Trophoblast cell (in vitro differentiated cells and primary cell): ENCODE measurements around the gene GALNT16.

Source experiments
- DNase-seq, 2 donors: peaks; one replicate each; pipeline ENCODE4 v3.0.0-alpha.2; 2016
- H2AFZ ChIP-seq: 2 replicates; pipeline ENCODE4 v1.6.1; 2013; ENCODE audit warnings: low read length, moderate library complexity, mild to moderate bottlenecking; ENCODE audit not compliant: insufficient read depth, poor library complexity
- H2AK5ac ChIP-seq: 2 replicates; pipeline ENCODE4 v1.6.1; 2013; ENCODE audit warnings: mild to moderate bottlenecking, low read length
- H2BK120ac ChIP-seq: 2 replicates; pipeline ENCODE4 v1.6.1; 2013; ENCODE audit warnings: low read length, mild to moderate bottlenecking, moderate library complexity; ENCODE audit not compliant: insufficient read depth, poor library complexity
- H2BK12ac ChIP-seq: 2 replicates; pipeline ENCODE4 v1.6.1; 2013; ENCODE audit warnings: mild to moderate bottlenecking, low read length, moderate library complexity
- H2BK5ac ChIP-seq: 2 replicates; pipeline ENCODE4 v1.6.1; 2013; ENCODE audit warnings: low read length, low read depth, moderate library complexity, mild to moderate bottlenecking; ENCODE audit not compliant: poor library complexity
- H3K14ac ChIP-seq: 2 replicates; pipeline ENCODE4 v1.6.1; 2013; ENCODE audit warnings: mild to moderate bottlenecking, low read length
- H3K18ac ChIP-seq: 2 replicates; pipeline ENCODE4 v1.6.1; 2013; ENCODE audit warnings: mild to moderate bottlenecking, low read length
- H3K23ac ChIP-seq: 2 replicates; pipeline ENCODE4 v1.6.1; 2013; ENCODE audit warnings: low read length
- H3K27ac ChIP-seq: 2 replicates; pipeline ENCODE4 v1.5.1; 2013; ENCODE audit warnings: low read depth, mild to moderate bottlenecking, inconsistent platforms, low read length, moderate library complexity
- H3K27me3 ChIP-seq: 2 replicates; pipeline ENCODE4 v1.6.1; 2013; ENCODE audit warnings: inconsistent platforms, mild to moderate bottlenecking, low read length, moderate library complexity; ENCODE audit not compliant: insufficient read depth
- H3K36me3 ChIP-seq, 2 experiments: 1 replicate in 1 of 2; 2 replicates in 1 of 2; pipeline ENCODE4 v1.6.1; 2013; ENCODE audit warnings: low read length in 2 of 2, mild to moderate bottlenecking in 2 of 2, moderate library complexity in 1 of 2; ENCODE audit not compliant: insufficient read depth in 2 of 2, control insufficient read depth in 1 of 2
- H3K4ac ChIP-seq: 2 replicates; pipeline ENCODE4 v1.6.1; 2013; ENCODE audit warnings: low read depth, mild to moderate bottlenecking, low read length, moderate library complexity
- H3K4me1 ChIP-seq, 2 experiments: 1 replicate in 1 of 2; 2 replicates in 1 of 2; pipeline ENCODE4 v1.6.1; 2013; ENCODE audit warnings: low read length in 2 of 2, mild to moderate bottlenecking in 2 of 2, moderate library complexity in 1 of 2; ENCODE audit not compliant: insufficient read depth in 2 of 2, control insufficient read depth in 1 of 2
- H3K4me2 ChIP-seq: 2 replicates; pipeline ENCODE4 v1.6.1; 2013; ENCODE audit warnings: inconsistent platforms, mild to moderate bottlenecking, low read length, moderate library complexity
- H3K4me3 ChIP-seq: 2 replicates; pipeline ENCODE4 v1.5.1; 2013; ENCODE audit warnings: mild to moderate bottlenecking, low read depth, low read length, inconsistent platforms
- H3K79me1 ChIP-seq: one replicate; pipeline ENCODE4 v1.6.1; 2013; ENCODE audit warnings: low read length
- H3K79me2 ChIP-seq: 2 replicates; pipeline ENCODE4 v1.6.1; 2013; ENCODE audit warnings: low read length, mild to moderate bottlenecking; ENCODE audit not compliant: control insufficient read depth, insufficient read depth, poor library complexity
- H3K9ac ChIP-seq: 2 replicates; pipeline ENCODE4 v1.6.1; 2013; ENCODE audit warnings: mild to moderate bottlenecking, low read length
- H3K9me3 ChIP-seq: 2 replicates; pipeline ENCODE4 v1.6.1; 2013; ENCODE audit warnings: low read depth, mild to moderate bottlenecking, control low read depth, inconsistent platforms, low read length; ENCODE audit not compliant: insufficient read depth
- H4K12ac ChIP-seq: 2 replicates; pipeline ENCODE4 v1.6.1; 2013; ENCODE audit warnings: low read depth, mild to moderate bottlenecking, low read length, moderate library complexity
- H4K8ac ChIP-seq: 2 replicates; pipeline ENCODE4 v1.6.1; 2013; ENCODE audit warnings: low read depth, mild to moderate bottlenecking, low read length, moderate library complexity
- H4K91ac ChIP-seq: one replicate; pipeline ENCODE4 v1.6.1; 2013; ENCODE audit warnings: low read depth, mild to moderate bottlenecking, low read length, moderate library complexity
- WGBS: extraction: QIAGEN DNeasy Blood & Tissue Kit; methylation state at CpG from one replicate; pipeline ENCODE4 v1.1.7; 2013; ENCODE audit warnings: missing lambda C conversion rate; ENCODE audit not compliant: insufficient read length, insufficient coverage; ENCODE audit errors: extremely low coverage; 5-methylcytosine and 5-hydroxymethylcytosine counted together

GALNT16 gene

GRCh38 chr14:69324341-69324931 lies 64.5 kb downstream of the GALNT16 start:
- no peak overlapping the region for H3K18ac ChIP-seq

GRCh38 chr14:69325086-69325485 lies 65.1 kb downstream of the GALNT16 start:
- Histone ChIP-seq H4K8ac (no peak overlapping the region), H3K27ac (no peak overlapping the region), H3K4ac (no peak overlapping the region), H2BK12ac (no peak overlapping the region), H3K79me1 (no peaks in the 10 kb centered on the region), H2BK120ac (no peak overlapping the region), H2AK5ac (no peak overlapping the region), H3K4me2 (no peak overlapping the region), H4K12ac (no peak overlapping the region), H4K91ac (no peak overlapping the region), H3K36me3 (no peaks in the 10 kb centered on the region), H3K9ac (no peak overlapping the region), H3K14ac (no peak overlapping the region), H2BK5ac (no peak overlapping the region), H3K4me1 (no peaks in the 10 kb centered on the region), H3K4me3 (no peak overlapping the region), H3K18ac (no peak overlapping the region), H2AFZ (no peak overlapping the region), H3K23ac (no peak overlapping the region), H3K9me3 (peaks cover 2% of the 10 kb centered on the region), H3K27me3 (no peaks in the 10 kb centered on the region), H3K79me2 (no peaks in the 10 kb centered on the region)
- no peak for DNase-seq
- no CpG with 5 or more reads among the region's 8 CpGs for WGBS

More at GRCh38 chr14:69324341-69324931, 64.5 kb downstream of the GALNT16 start:
- Histone ChIP-seq H4K12ac (no peak overlapping the region), H3K27me3 (no peaks in the 10 kb centered on the region), H3K27ac (no peak overlapping the region), H3K9ac (no peak overlapping the region), H2BK12ac (no peak overlapping the region), H3K4me3 (no peak overlapping the region), H2BK120ac (no peak overlapping the region), H3K4ac (no peak overlapping the region), H3K36me3 (no peaks in the 10 kb centered on the region), H3K4me2 (no peak overlapping the region), H2AK5ac (no peak overlapping the region), H3K79me1 (no peaks in the 10 kb centered on the region), H3K23ac (no peak overlapping the region), H3K9me3 (peaks cover 2% of the 10 kb centered on the region), H3K4me1 (no peaks in the 10 kb centered on the region), H3K14ac (no peak overlapping the region), H2AFZ (no peak overlapping the region), H4K8ac (no peak overlapping the region), H3K79me2 (no peaks in the 10 kb centered on the region), H4K91ac (no peak overlapping the region), H2BK5ac (no peak overlapping the region)
- DNase-seq, result no peak
- no CpG with 5 or more reads among the region's 9 CpGs for WGBS

GRCh38 chr14:69325646-69326265 lies 65.8 kb downstream of the GALNT16 start:
- Histone ChIP-seq H3K79me2 (no peaks in the 10 kb centered on the region), H3K4me1 (no peaks in the 10 kb centered on the region), H3K18ac (no peak overlapping the region), H4K91ac (no peak overlapping the region), H2AK5ac (no peak overlapping the region), H4K12ac (no peak overlapping the region), H3K23ac (no peak overlapping the region), H3K4me3 (no peak overlapping the region), H3K9ac (no peak overlapping the region), H3K4ac (no peak overlapping the region), H3K79me1 (no peaks in the 10 kb centered on the region), H3K27me3 (no peaks in the 10 kb centered on the region), H3K9me3 (no peaks in the 10 kb centered on the region), H3K14ac (no peak overlapping the region), H2BK120ac (no peak overlapping the region), H3K36me3 (no peaks in the 10 kb centered on the region), H2BK12ac (no peak overlapping the region), H3K27ac (no peak overlapping the region), H3K4me2 (no peak overlapping the region), H2BK5ac (no peak overlapping the region), H4K8ac (no peak overlapping the region), H2AFZ (no peak overlapping the region)
- DNase-seq, result no peak
- no CpG with 5 or more reads among the region's 7 CpGs for WGBS

GRCh38 chr14:69326611-69327010 lies 66.7 kb downstream of the GALNT16 start:
- H3K27me3 ChIP-seq, result no peaks in the 10 kb centered on the region
- H3K4me3 ChIP-seq, result no peak overlapping the region
- H4K12ac ChIP-seq, result no peak overlapping the region
- no peak overlapping the region for H3K9ac ChIP-seq
- no peak overlapping the region for H4K8ac ChIP-seq
- no peak overlapping the region for H2BK5ac ChIP-seq
- H3K4me1 ChIP-seq, result no peaks in the 10 kb centered on the region
- H3K9me3 ChIP-seq, result no peaks in the 10 kb centered on the region
- no peak overlapping the region for H3K27ac ChIP-seq
- H3K36me3 ChIP-seq, result no peaks in the 10 kb centered on the region
- no peaks in the 10 kb centered on the region for H3K79me2 ChIP-seq
- no peak overlapping the region for H3K14ac ChIP-seq
- no CpG with 5 or more reads among the region's 6 CpGs for whole genome bisulfite sequencing
- no peak overlapping the region for H3K4ac ChIP-seq
- no peak overlapping the region for H2BK120ac ChIP-seq
- no peak overlapping the region for H3K4me2 ChIP-seq
- no peak overlapping the region for H2BK12ac ChIP-seq
- H2AFZ ChIP-seq, result no peak overlapping the region
- H2AK5ac ChIP-seq, result no peak overlapping the region
- no peak overlapping the region for H3K18ac ChIP-seq
- no peak overlapping the region for H4K91ac ChIP-seq
- DNase-seq, result no peak
- no peak overlapping the region for H3K23ac ChIP-seq
- H3K79me1 ChIP-seq, result no peaks in the 10 kb centered on the region
